Activated CD4-positive, alpha-beta T cell treated with anti-CD3 and anti-CD28 coated beads, Interleukin-2, amount 10 ng/mL, durations not matched to agents 24 days and 14 days (primary cell): ENCODE measurements around the gene PRKG1. TPM values are rescaled to one million over a fixed set of nuclear protein-coding genes. Genes with fewer than 3 reads are reported as not detected.

Experiments used
- DNase-seq: peaks from one replicate; pipeline ENCODE4 v3.0.0; 2022
- H3K27ac Mint-ChIP-seq: one replicate; pipeline ENCODE4 v1.8.0; 2022; ENCODE audit warnings: mild to moderate bottlenecking, mixed read lengths
- H3K27me3 Mint-ChIP-seq: one replicate; pipeline ENCODE4 v1.8.0; 2022; ENCODE audit warnings: mixed read lengths
- H3K36me3 Mint-ChIP-seq: one replicate; pipeline ENCODE4 v1.8.0; 2022; ENCODE audit warnings: low read depth, mild to moderate bottlenecking, mixed read lengths
- H3K4me1 Mint-ChIP-seq: one replicate; pipeline ENCODE4 v1.8.0; 2021; ENCODE audit warnings: mixed read lengths
- H3K4me3 Mint-ChIP-seq: one replicate; pipeline ENCODE4 v1.8.0; 2022; ENCODE audit warnings: mild to moderate bottlenecking, moderate library complexity, mixed read lengths
- H3K9me3 Mint-ChIP-seq: one replicate; pipeline ENCODE4 v1.8.0; 2021; ENCODE audit warnings: mixed read lengths
- intact Hi-C: fragments of 100-400 bp; cut with micrococcal nuclease; formaldehyde crosslinking; loops from one replicate; pipeline ENCODE4 v1.15.1; 2023
- total RNA-seq: library from RNA; stranded (reverse); gene quantifications from 2 replicates; pipeline ENCODE4 v1.2.3, GENCODE V29; 2022

PRKG1 gene
- total RNA-seq = not detected in 2 replicates

DNA sequence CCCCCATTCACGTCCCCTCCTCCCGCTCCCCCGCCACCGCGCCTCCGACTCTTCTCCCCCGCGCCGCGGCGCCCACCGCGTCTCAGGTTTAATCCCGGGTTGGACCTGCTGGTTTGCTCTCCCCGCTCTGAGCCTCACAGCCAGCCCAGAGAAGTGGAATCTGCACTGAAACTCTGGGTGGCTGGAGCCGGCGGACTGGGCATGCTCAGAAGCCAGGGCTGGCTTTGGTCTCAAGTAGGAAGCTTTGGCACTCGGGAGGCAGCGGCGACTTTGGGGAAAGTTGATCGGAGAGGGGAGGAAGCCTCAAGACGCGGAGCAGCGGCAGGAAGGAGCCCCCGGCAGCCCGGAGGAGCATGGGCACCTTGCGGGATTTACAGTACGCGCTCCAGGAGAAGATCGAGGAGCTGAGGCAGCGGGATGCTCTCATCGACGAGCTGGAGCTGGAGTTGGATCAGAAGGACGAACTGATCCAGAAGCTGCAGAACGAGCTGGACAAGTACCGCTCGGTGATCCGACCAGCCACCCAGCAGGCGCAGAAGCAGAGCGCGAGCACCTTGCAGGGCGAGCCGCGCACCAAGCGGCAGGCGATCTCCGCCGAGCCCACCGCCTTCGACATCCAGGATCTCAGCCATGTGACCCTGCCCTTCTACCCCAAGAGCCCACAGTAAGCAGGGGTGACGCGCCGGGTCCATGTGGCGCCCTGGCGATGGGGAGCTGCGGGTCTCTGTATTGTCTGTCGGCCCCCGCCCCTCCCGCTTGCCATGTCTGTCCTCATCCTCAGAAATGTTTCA is at the start of gene PRKG1:
PRKG1 (plus strand) TSS at position 250 of the 791 bp plus-strand sequence.
- intact Hi-C loops = no loop called here
- peaks cover 5% of the 10 kb centered on the region for H3K4me1 Mint-ChIP-seq
- H3K36me3 Mint-ChIP-seq = no peaks in the 10 kb centered on the region
- no peak for DNase-seq
- no peaks in the 10 kb centered on the region for H3K9me3 Mint-ChIP-seq
- H3K27ac Mint-ChIP-seq = no peak within 1 kb of the TSS
- H3K4me3 Mint-ChIP-seq = peak within 1 kb of the TSS; percentile 68
- peaks cover 42% of the 10 kb centered on the region for H3K27me3 Mint-ChIP-seq

GRCh38 chr10:51028420-51028819 is 45.9 kb upstream of the PRKG1 start:
- intact Hi-C loops = no loop called here
- DNase-seq = no peak
- H3K4me1 Mint-ChIP-seq = no peaks in the 10 kb centered on the region
- no peaks in the 10 kb centered on the region for H3K36me3 Mint-ChIP-seq
- no peaks in the 10 kb centered on the region for H3K9me3 Mint-ChIP-seq
- H3K27ac Mint-ChIP-seq = no peak overlapping the region
- H3K27me3 Mint-ChIP-seq = no peaks in the 10 kb centered on the region
- H3K4me3 Mint-ChIP-seq = no peak overlapping the region

- Mint-ChIP-seq H3K27ac (no peak overlapping the region), H3K36me3 (no peaks in the 10 kb centered on the region), H3K4me1 (no peaks in the 10 kb centered on the region), H3K27me3 (no peaks in the 10 kb centered on the region), H3K4me3 (no peak overlapping the region), H3K9me3 (no peaks in the 10 kb centered on the region)
- no peak for DNase-seq
- intact Hi-C loops = no loop called here
Observed at GRCh38 chr10:51029172-51029641, 45.1 kb upstream of the PRKG1 start.

DNA sequence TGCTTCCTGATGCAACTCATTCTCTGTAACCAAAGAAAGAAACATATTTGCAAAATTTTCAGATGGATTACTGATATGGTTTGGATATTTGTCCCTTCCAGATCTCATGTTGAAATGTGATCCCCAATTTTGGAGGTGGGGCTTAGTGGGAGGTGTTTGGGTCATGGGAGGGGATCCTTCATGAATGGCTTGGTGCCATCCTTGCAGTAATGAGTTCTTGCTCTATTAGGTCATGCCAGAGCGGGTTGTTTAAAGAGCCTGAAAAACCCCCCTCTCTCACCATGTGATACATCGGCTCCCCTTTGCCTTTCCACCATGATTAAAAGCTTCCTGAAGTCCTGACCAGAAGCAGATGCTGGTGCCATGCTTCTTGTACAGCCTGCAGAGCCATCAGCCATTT is 43.8 kb upstream of the PRKG1 start:
- Mint-ChIP-seq H3K4me1 (no peaks in the 10 kb centered on the region), H3K27me3 (no peaks in the 10 kb centered on the region), H3K27ac (no peak overlapping the region), H3K4me3 (no peak overlapping the region), H3K36me3 (no peaks in the 10 kb centered on the region), H3K9me3 (no peaks in the 10 kb centered on the region)
- DNase-seq = no peak
- intact Hi-C loops = no loop called here

- DNase-seq = no peak
- H3K27me3 Mint-ChIP-seq = no peaks in the 10 kb centered on the region
- H3K27ac Mint-ChIP-seq = no peak overlapping the region
- no peaks in the 10 kb centered on the region for H3K36me3 Mint-ChIP-seq
- intact Hi-C loops = no loop called here
- no peaks in the 10 kb centered on the region for H3K4me1 Mint-ChIP-seq
- H3K4me3 Mint-ChIP-seq = no peak overlapping the region
- no peaks in the 10 kb centered on the region for H3K9me3 Mint-ChIP-seq
Observed at GRCh38 chr10:51031950-51032349, 42.3 kb upstream of the PRKG1 start.

- intact Hi-C loops = no loop called here
- no peaks in the 10 kb centered on the region for H3K27me3 Mint-ChIP-seq
- no peak overlapping the region for H3K27ac Mint-ChIP-seq
Observed at GRCh38 chr10:51034769-51035168, 39.5 kb upstream of the PRKG1 start.

DNA sequence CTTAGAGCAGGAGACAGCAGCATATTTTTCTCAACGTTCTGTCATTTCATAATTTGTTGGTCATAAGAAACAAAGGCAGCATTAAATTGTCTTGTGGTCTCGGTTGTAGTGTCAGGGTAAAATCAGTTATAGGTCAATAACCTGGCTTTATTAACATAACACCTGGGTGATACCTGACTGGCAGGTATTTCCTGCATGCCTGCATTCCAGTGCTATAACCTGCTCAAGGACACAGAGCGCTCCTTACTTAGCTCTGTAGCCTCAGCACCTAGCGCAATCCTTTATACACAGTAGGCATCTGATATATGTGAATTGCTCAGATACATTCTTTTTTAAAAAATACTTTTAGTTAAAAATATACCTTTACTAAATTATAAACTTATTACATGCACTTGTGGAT is 38.9 kb upstream of the PRKG1 start:
- Mint-ChIP-seq H3K4me3 (no peak overlapping the region), H3K4me1 (no peaks in the 10 kb centered on the region), H3K27ac (no peak overlapping the region), H3K36me3 (no peaks in the 10 kb centered on the region), H3K9me3 (no peaks in the 10 kb centered on the region), H3K27me3 (no peaks in the 10 kb centered on the region)
- DNase-seq = no peak
- intact Hi-C loops = no loop called here

More at GRCh38 chr10:51034769-51035168, 39.5 kb upstream of the PRKG1 start:
- Mint-ChIP-seq H3K4me3 (no peak overlapping the region), H3K36me3 (no peaks in the 10 kb centered on the region), H3K4me1 (no peaks in the 10 kb centered on the region), H3K9me3 (no peaks in the 10 kb centered on the region)
- DNase-seq = no peak

DNA sequence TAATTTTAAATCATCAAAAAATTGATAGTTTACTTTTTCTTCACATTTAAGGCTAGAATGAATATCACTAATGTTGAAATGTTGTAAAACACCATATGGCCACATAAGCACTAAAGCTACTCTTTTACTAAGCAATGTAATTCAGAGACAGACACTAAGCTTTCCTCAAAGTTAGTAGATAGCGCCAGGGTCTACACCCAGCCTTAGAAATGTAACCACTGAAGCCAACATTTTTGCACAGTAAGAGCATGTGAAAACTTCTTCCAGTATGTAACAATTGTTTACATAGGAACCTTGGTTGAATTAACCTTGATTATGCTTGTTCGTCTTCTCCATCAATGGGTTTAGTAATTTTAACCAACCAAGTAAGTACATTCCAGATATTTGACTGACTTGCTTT is 28.4 kb upstream of the PRKG1 start:
- Mint-ChIP-seq H3K36me3 (no peaks in the 10 kb centered on the region), H3K4me1 (no peaks in the 10 kb centered on the region), H3K9me3 (no peaks in the 10 kb centered on the region), H3K4me3 (no peak overlapping the region), H3K27me3 (no peaks in the 10 kb centered on the region), H3K27ac (no peak overlapping the region)
- intact Hi-C loops = no loop called here
- no peak for DNase-seq

- H3K36me3 Mint-ChIP-seq = no peaks in the 10 kb centered on the region
- DNase-seq = no peak
- H3K27me3 Mint-ChIP-seq = no peaks in the 10 kb centered on the region
- H3K4me1 Mint-ChIP-seq = no peaks in the 10 kb centered on the region
- intact Hi-C loops = no loop called here
- H3K4me3 Mint-ChIP-seq = no peak overlapping the region
- no peaks in the 10 kb centered on the region for H3K9me3 Mint-ChIP-seq
- H3K27ac Mint-ChIP-seq = no peak overlapping the region
Observed at GRCh38 chr10:51046654-51047053, 27.6 kb upstream of the PRKG1 start.

DNA sequence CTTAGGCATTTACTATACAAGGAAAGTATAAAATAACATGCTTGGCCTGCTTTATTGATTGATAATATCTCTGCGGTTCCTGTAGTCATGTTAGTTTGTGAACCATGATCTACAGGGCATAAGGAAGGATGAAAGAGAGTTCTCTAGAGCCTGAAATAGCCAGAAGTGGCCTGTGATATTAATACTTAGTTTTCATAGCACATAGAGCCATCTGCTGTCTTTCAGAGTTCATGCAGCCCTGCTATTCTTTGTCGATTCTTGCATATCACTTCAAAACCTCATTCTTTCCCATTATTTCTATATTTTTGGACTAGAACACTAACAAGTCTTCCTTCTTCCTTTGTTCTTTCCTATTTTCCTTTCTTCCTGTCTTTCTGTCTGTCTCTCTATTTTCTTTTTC is 26.4 kb upstream of the PRKG1 start:
- H3K4me1 Mint-ChIP-seq = no peaks in the 10 kb centered on the region
- intact Hi-C loops = no loop called here
- no peak overlapping the region for H3K27ac Mint-ChIP-seq
- H3K27me3 Mint-ChIP-seq = no peaks in the 10 kb centered on the region
- DNase-seq = no peak
- H3K9me3 Mint-ChIP-seq = no peaks in the 10 kb centered on the region
- no peak overlapping the region for H3K4me3 Mint-ChIP-seq
- no peaks in the 10 kb centered on the region for H3K36me3 Mint-ChIP-seq

GRCh38 chr10:51048792-51049191 is 25.5 kb upstream of the PRKG1 start:
- DNase-seq = no peak
- Mint-ChIP-seq H3K36me3 (no peaks in the 10 kb centered on the region), H3K4me3 (no peak overlapping the region), H3K27ac (no peak overlapping the region), H3K27me3 (no peaks in the 10 kb centered on the region), H3K4me1 (no peaks in the 10 kb centered on the region), H3K9me3 (no peaks in the 10 kb centered on the region)
- intact Hi-C loops = no loop called here

DNA sequence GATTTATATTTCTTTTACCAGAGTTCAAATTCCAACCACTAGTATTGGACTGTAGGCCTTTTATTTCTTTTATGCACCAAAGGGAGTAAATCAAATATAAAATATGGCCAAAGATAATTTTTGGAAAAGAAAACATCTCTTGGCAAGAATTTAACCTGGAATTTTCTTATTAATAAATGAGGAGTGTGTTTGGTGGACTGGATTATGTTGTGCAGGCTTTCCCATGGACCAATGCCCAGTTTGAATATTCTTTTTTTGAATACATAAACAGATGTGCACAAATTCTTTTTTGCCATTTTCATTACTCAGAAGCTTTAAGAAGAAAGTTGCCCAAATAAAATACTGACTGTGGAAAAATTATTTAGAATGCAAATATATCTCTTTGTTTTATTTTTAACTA is 22.1 kb upstream of the PRKG1 start:
- Mint-ChIP-seq H3K9me3 (no peaks in the 10 kb centered on the region), H3K27ac (no peak overlapping the region), H3K4me3 (no peak overlapping the region), H3K27me3 (no peaks in the 10 kb centered on the region), H3K36me3 (no peaks in the 10 kb centered on the region), H3K4me1 (no peaks in the 10 kb centered on the region)
- intact Hi-C loops = no loop called here
- no peak for DNase-seq

- DNase-seq = no peak
- Mint-ChIP-seq H3K9me3 (no peaks in the 10 kb centered on the region), H3K4me3 (no peak overlapping the region), H3K27me3 (no peaks in the 10 kb centered on the region), H3K4me1 (no peaks in the 10 kb centered on the region), H3K27ac (no peak overlapping the region), H3K36me3 (no peaks in the 10 kb centered on the region)
- intact Hi-C loops = no loop called here
Observed at GRCh38 chr10:51057925-51058324, 16.4 kb upstream of the PRKG1 start.

- no peaks in the 10 kb centered on the region for H3K4me1 Mint-ChIP-seq
- H3K27me3 Mint-ChIP-seq = peaks cover 7% of the 10 kb centered on the region
- no peaks in the 10 kb centered on the region for H3K36me3 Mint-ChIP-seq
- H3K4me3 Mint-ChIP-seq = no peak overlapping the region
- no peak for DNase-seq
- H3K9me3 Mint-ChIP-seq = no peaks in the 10 kb centered on the region
- no peak overlapping the region for H3K27ac Mint-ChIP-seq
- intact Hi-C loops = no loop called here
Observed at GRCh38 chr10:51063166-51063565, 11.1 kb upstream of the PRKG1 start.
